IMR-90 (cell line): ENCODE measurements around the gene MPP7.

ENCODE experiments used
- CTCF ChIP-seq: conservative IDR thresholded peaks from 2 replicates; pipeline ENCODE4 v1.5.1; 2012; ENCODE audit warnings: mild to moderate bottlenecking, low read depth, low read length, improper control_type of control experiment
- ELK1 ChIP-seq: fragments of 150-350 bp; IDR thresholded peaks from 2 replicates; pipeline ENCODE4 v1.6.1; 2016; ENCODE audit warnings: low read depth, mild to moderate bottlenecking, low read length, moderate library complexity, borderline replicate concordance
- MAFK ChIP-seq: IDR thresholded peaks from 2 replicates; pipeline ENCODE4 v1.6.1; 2012; ENCODE audit warnings: low read depth, low read length, improper control_type of control experiment
- POLR2A ChIP-seq: IDR thresholded peaks from 2 replicates; pipeline ENCODE4 v1.6.1; 2012; ENCODE audit warnings: mild to moderate bottlenecking, low read depth, low read length
- RAD21 ChIP-seq: IDR thresholded peaks from 2 replicates; pipeline ENCODE4 v1.6.1; 2012; ENCODE audit warnings: low read length, improper control_type of control experiment

GRCh38 chr10:28311104-28311503 is 8.2 kb upstream of the MPP7 start:
- no peak for TF ChIP-seq CTCF
- TF ChIP-seq ELK1 = no peak
- no peak for TF ChIP-seq POLR2A
- TF ChIP-seq MAFK = no peak
- TF ChIP-seq RAD21 = no peak
